Endothelial cell of umbilical vein (primary cell): Measurements from ENCODE around the gene MXI1. TPM values are rescaled to one million over a fixed set of nuclear protein-coding genes. Genes with fewer than 3 reads are reported as not detected.

Source experiments
- BruUV-seq: library from RNA; stranded (reverse); fragments of 400-500 nt; replicated peaks from 2 replicates; lab custom pipeline; 2021; lab: Mats Ljungman, UMichigan
- CTCF ChIA-PET: fragments of 300-600, 350-600 bp; sonication (Branson Sonifier 250); formaldehyde crosslinking; loops from one replicate; lab custom pipeline; 2021; ENCODE audit warnings: antibody characterized with exemption, inconsistent platforms; lab: Charles Lee
- POLR2A ChIA-PET: fragments of 300-600, 350-600 bp; sonication (Branson Sonifier 250); formaldehyde crosslinking; loops from one replicate; lab custom pipeline; 2021; ENCODE audit warnings: antibody characterized with exemption, inconsistent platforms; lab: Charles Lee
- DNase-seq: peaks from one replicate; pipeline ENCODE4 v3.0.0-alpha.2; 2011; ENCODE audit warnings: low read depth, low spot score
- FAIRE-seq: peaks from 2 replicates; lab custom pipeline; 2011; peaks lifted over from hg19 to GRCh38; lab: Jason Lieb, UNC
- H2AFZ ChIP-seq: 2 replicates; pipeline ENCODE4 v1.6.0; 2012; ENCODE audit warnings: low read depth, low read length, control low read depth, inconsistent platforms
- H3K27ac ChIP-seq: 2 replicates; pipeline ENCODE4 v1.5.1; 2011; ENCODE audit warnings: low read depth, mild to moderate bottlenecking, control low read depth, low read length, moderate library complexity; ENCODE audit not compliant: insufficient read depth
- H3K27me3 ChIP-seq, 2 experiments: 2 replicates each; pipeline versions ENCODE4 v1.6.0 to v1.6.1; 2011; ENCODE audit warnings: low read length in 2 of 2, mixed read lengths in 1 of 2; ENCODE audit not compliant: control insufficient read depth in 2 of 2, insufficient read depth in 2 of 2
- H3K36me3 ChIP-seq, 2 experiments: 2 replicates in 1 of 2; 3 replicates in 1 of 2; pipeline ENCODE4 v1.5.1; 2011; ENCODE audit warnings: low read length in 2 of 2, mild to moderate bottlenecking in 1 of 2, moderate library complexity in 1 of 2; ENCODE audit not compliant: control insufficient read depth in 2 of 2, insufficient read depth in 2 of 2; ENCODE audit errors: extremely low read depth in 1 of 2
- H3K4me1 ChIP-seq: 3 replicates; pipeline ENCODE4 v1.5.1; 2011; ENCODE audit warnings: mild to moderate bottlenecking, low read length; ENCODE audit not compliant: control insufficient read depth, insufficient read depth; ENCODE audit errors: extremely low read depth
- H3K4me2 ChIP-seq: 2 replicates; pipeline ENCODE4 v1.6.1; 2011; ENCODE audit warnings: low read length, control low read depth, mixed read lengths; ENCODE audit not compliant: insufficient read depth
- H3K4me3 ChIP-seq, 3 experiments: fragments of 200-600 bp in 1 of 3; sonication (generic), shearing (Covaris generic) in 1 of 3; replicated peaks in 1 of 3; 2 replicates each; pipeline ENCODE4 v1.5.1; 2011 to 2016; ENCODE audit warnings: control low read depth in 3 of 3, low read length in 3 of 3, mild to moderate bottlenecking in 2 of 3, inconsistent platforms in 1 of 3, low read depth in 1 of 3, moderate library complexity in 1 of 3; ENCODE audit not compliant: insufficient read depth in 1 of 3
- H3K79me2 ChIP-seq: 2 replicates; pipeline ENCODE4 v1.6.0; 2012; ENCODE audit warnings: low read length, inconsistent platforms; ENCODE audit not compliant: control insufficient read depth, insufficient read depth
- H3K9ac ChIP-seq: replicated peaks from 2 replicates; pipeline ENCODE3; 2011; ENCODE audit warnings: low read length, control low read depth; ENCODE audit not compliant: insufficient read depth; ENCODE audit errors: extremely low read depth
- H3K9me1 ChIP-seq: replicated peaks from 3 replicates; pipeline ENCODE4 v1.6.0; 2011; ENCODE audit warnings: mild to moderate bottlenecking, low read length; ENCODE audit not compliant: control insufficient read depth, insufficient read depth; ENCODE audit errors: extremely low read depth
- H3K9me3 ChIP-seq: replicated peaks from 2 replicates; pipeline ENCODE4 v1.5.1; 2012; ENCODE audit warnings: low read length, inconsistent platforms; ENCODE audit not compliant: control insufficient read depth, insufficient read depth
- H4K20me1 ChIP-seq: replicated peaks from 2 replicates; pipeline ENCODE3; 2011; ENCODE audit warnings: mild to moderate bottlenecking, low read length; ENCODE audit not compliant: control insufficient read depth, insufficient read depth; ENCODE audit errors: extremely low read depth
- CTCF ChIP-seq, 2 donors: IDR thresholded peaks; 1 replicate in 1 of 2; 2 replicates in 1 of 2; pipeline ENCODE4 v1.5.1; 2011; ENCODE audit warnings: low read length in 2 of 2, mild to moderate bottlenecking in 2 of 2, moderate library complexity in 2 of 2, control low read depth in 1 of 2, inconsistent platforms in 1 of 2, low read depth in 1 of 2; ENCODE audit not compliant: insufficient read depth in 1 of 2; ENCODE audit errors: extremely low read depth in 1 of 2
- EZH2 ChIP-seq: IDR thresholded peaks from 2 replicates; pipeline ENCODE4 v1.6.1; 2012; ENCODE audit warnings: borderline replicate concordance, low read depth, mild to moderate bottlenecking, moderate library complexity, low read length, inconsistent platforms; ENCODE audit not compliant: severe bottlenecking
- FOS ChIP-seq: IDR thresholded peaks from 2 replicates; pipeline ENCODE4 v1.6.1; 2011; ENCODE audit warnings: mild to moderate bottlenecking, low read length, moderate library complexity, borderline replicate concordance; ENCODE audit not compliant: insufficient read depth
- GATA2 ChIP-seq: IDR thresholded peaks from 2 replicates; pipeline ENCODE4 v1.7.0; 2011; ENCODE audit warnings: low read depth, mild to moderate bottlenecking, moderate library complexity, mixed read lengths, low read length; ENCODE audit not compliant: insufficient read length, insufficient read depth
- JUN ChIP-seq: IDR thresholded peaks from 2 replicates; pipeline ENCODE4 v1.6.1; 2011; ENCODE audit warnings: borderline replicate concordance, low read depth; ENCODE audit not compliant: insufficient read length, insufficient read depth
- MAX ChIP-seq: IDR thresholded peaks from 2 replicates; pipeline ENCODE4 v1.6.1; 2011; ENCODE audit not compliant: insufficient read depth, insufficient read length
- MYC ChIP-seq: IDR thresholded peaks from one replicate; pipeline ENCODE4 v1.6.1; 2011; ENCODE audit warnings: mild to moderate bottlenecking, low read depth, low read length
- POLR2A ChIP-seq: IDR thresholded peaks from 2 replicates; pipeline ENCODE4 v1.6.1; 2012; ENCODE audit warnings: low read depth, mild to moderate bottlenecking, control low read depth, low read length
- POLR2AphosphoS5 ChIP-seq: IDR thresholded peaks from 2 replicates; pipeline ENCODE4 v1.6.1; 2012; ENCODE audit warnings: low read depth, mild to moderate bottlenecking, control low read depth, low read length, moderate library complexity; ENCODE audit not compliant: insufficient read depth
- dilution Hi-C: fragments of 300-500 bp; cut with MboI; formaldehyde crosslinking; loops from one replicate; pipeline ENCODE4 v1.15.0; 2019; ENCODE audit warnings: low sequenced_read_pairs; ENCODE audit not compliant: extremely low pct_ligation_motif_present
- intact Hi-C: fragments of 100-400 bp; cut with micrococcal nuclease; formaldehyde crosslinking; loops from one replicate; pipeline ENCODE4 v1.10.0; 2022
- polyA plus RNA-seq, 4 experiments: library from polyadenylated mRNA; depleted of rRNA in 3 of 4; stranded (reverse) in 3 of 4; unstranded in 1 of 4; fragments of >200 nt; gene quantifications; 2 replicates each; pipeline versions ENCODE4 v1.2.1 to v1.2.3, GENCODE V29; 2011 to 2012; ENCODE audit warnings: missing spikeins in 1 of 4
- total RNA-seq: library from RNA; stranded (reverse); gene quantifications from 2 replicates; pipeline ENCODE4 v1.2.3, GENCODE V29; 2021

MXI1 gene
- total and polyA plus RNA-seq, 2 donors (not counting 3 experiments of a cell fraction or from before 2014, with no cell fraction given): 2.7 to 8.5 TPM

- H2AFZ ChIP-seq: no peak overlapping the region
- no peaks in the 10 kb centered on the region for H3K4me1 ChIP-seq
- no peaks in the 10 kb centered on the region for H3K36me3 ChIP-seq
- no peak overlapping the region for H3K4me2 ChIP-seq
- H3K9me1 ChIP-seq: no peaks in the 10 kb centered on the region
- no peak overlapping the region for H3K4me3 ChIP-seq
- no peaks in the 10 kb centered on the region for H4K20me1 ChIP-seq
- no peaks in the 10 kb centered on the region for H3K9me3 ChIP-seq
- H3K9ac ChIP-seq: no peak overlapping the region
- DNase-seq (no peak), FAIRE-seq (no peak)
- TF ChIP-seq EZH2: no peak
- no peak for TF ChIP-seq FOS
- no peak for TF ChIP-seq POLR2AphosphoS5
- TF ChIP-seq POLR2A: no peak
- TF ChIP-seq GATA2: no peak
- no peak for TF ChIP-seq MAX
- ChIA-PET CTCF (interaction anchor here (0.8 to 1.3 kb wide), 3 partner anchors 22 to 276 kb away, joined by 3 to 4 read pairs (median 3); no protein-coding TSS in a partner anchor), POLR2A (no interaction called here)
- BruUV-seq: no TSS peak
- dilution Hi-C loops (no loop called here), intact Hi-C loops (no loop called here)
- no peak overlapping the region for H3K27ac ChIP-seq
- H3K79me2 ChIP-seq: no peaks in the 10 kb centered on the region
- peaks cover 4 to 6% of the 10 kb centered on the region in 2 experiments for H3K27me3 ChIP-seq
These were observed 46.9 kb upstream of the MXI1 start for GRCh38 chr10:110160522-110160921.

GRCh38 chr10:110162741-110163145, 44.7 kb upstream of the MXI1 start:
- H4K20me1 ChIP-seq: no peaks in the 10 kb centered on the region
- peaks cover 7 to 11% of the 10 kb centered on the region in 2 experiments for H3K27me3 ChIP-seq
- no peaks in the 10 kb centered on the region for H3K36me3 ChIP-seq
- no peak overlapping the region for H3K4me2 ChIP-seq
- POLR2A ChIA-PET: no interaction called here
- intact Hi-C loops: no loop called here
- no peak overlapping the region for H2AFZ ChIP-seq
- CTCF ChIA-PET: no interaction called here
- dilution Hi-C loops: no loop called here
- no peak for FAIRE-seq
- no peaks in the 10 kb centered on the region for H3K4me1 ChIP-seq
- DNase-seq: no peak
- no peak overlapping the region for H3K9ac ChIP-seq
- no TSS peak for BruUV-seq
- H3K79me2 ChIP-seq: no peaks in the 10 kb centered on the region
- no peaks in the 10 kb centered on the region for H3K9me3 ChIP-seq
- no peak overlapping the region for H3K4me3 ChIP-seq
- H3K9me1 ChIP-seq: no peaks in the 10 kb centered on the region
- H3K27ac ChIP-seq: no peak overlapping the region
- no peak for TF ChIP-seq CTCF (IDR thresholded peaks at IDR 0.05; ENCODE audit: extremely low read depth in 1 of 2, insufficient read depth in 1 of 2, low read depth in 1 of 2, low read length in 2 of 2)
- no peak for TF ChIP-seq FOS
- no peak for TF ChIP-seq GATA2
- TF ChIP-seq POLR2A: no peak
- TF ChIP-seq POLR2AphosphoS5: no peak
- TF ChIP-seq EZH2: no peak
- TF ChIP-seq MAX: no peak
- no peak for TF ChIP-seq MYC
- no peak for TF ChIP-seq JUN
